K562 (cell line): ENCODE results near the gene LCP2. TPM values are rescaled to one million over a fixed set of nuclear protein-coding genes. Genes with fewer than 3 reads are reported as not detected.

Source experiments
- CREBBP ChIP-seq: IDR thresholded peaks from one replicate; pipeline ENCODE4 v1.6.1; 2012; ENCODE audit warnings: low read depth, mild to moderate bottlenecking, control low read depth, inconsistent platforms, low read length
- ELF2 ChIP-seq: fragments of 250-450 bp; sonication (Bioruptor Pico); IDR thresholded peaks from 2 replicates; pipeline ENCODE4 v1.5.0; 2021; ENCODE audit warnings: mild to moderate bottlenecking
- ERF ChIP-seq: fragments of 450-650 bp; formaldehyde crosslinking; IDR thresholded peaks from 2 replicates; pipeline ENCODE4 v1.4.0; 2020; ENCODE audit warnings: mild to moderate bottlenecking, mixed read lengths
- FOXK2 ChIP-seq, 2 experiments: fragments of 450-650 bp; IDR thresholded peaks in 1 of 2; conservative IDR thresholded peaks in 1 of 2; 2 replicates each; pipeline ENCODE4 v1.6.1; 2016; ENCODE audit warnings: low read depth in 2 of 2, mild to moderate bottlenecking in 1 of 2
- HLTF ChIP-seq: fragments of 450-650 bp; IDR thresholded peaks from 2 replicates; pipeline ENCODE4 v1.6.1; 2016
- HNRNPK ChIP-seq: fragments of 200-400 bp; formaldehyde crosslinking; IDR thresholded peaks from one replicate; pipeline ENCODE4 v1.6.1; 2018; ENCODE audit warnings: mild to moderate bottlenecking, low read depth, low read length; ENCODE audit not compliant: poor library complexity, severe bottlenecking
- L3MBTL2 ChIP-seq: fragments of 450-650 bp; IDR thresholded peaks from 2 replicates; pipeline ENCODE4 v1.6.1; 2016; ENCODE audit warnings: mild to moderate bottlenecking, moderate library complexity
- LARP7 ChIP-seq: fragments of 450-650 bp; IDR thresholded peaks from 2 replicates; pipeline ENCODE4 v1.6.1; 2016
- NR2C1 ChIP-seq, 2 experiments: fragments of 450-650 bp; IDR thresholded peaks; 2 replicates each; pipeline ENCODE4 v1.6.1; 2017; ENCODE audit warnings: mild to moderate bottlenecking in 2 of 2, antibody characterized with exemption in 1 of 2, inconsistent platforms in 1 of 2, missing compliant biosample characterization in 1 of 2, missing genetic modification characterization in 1 of 2
- NR2F6 ChIP-seq: fragments of 450-650 bp; formaldehyde crosslinking; IDR thresholded peaks from 2 replicates; pipeline ENCODE4 v1.4.0; 2020; ENCODE audit warnings: mild to moderate bottlenecking
- PREB ChIP-seq: sonication (generic); formaldehyde crosslinking; IDR thresholded peaks from 2 replicates; pipeline ENCODE4 v1.8.1; 2023; ENCODE audit warnings: mild to moderate bottlenecking, missing genetic modification reagents
- RBM25 ChIP-seq: fragments of 200-400 bp; formaldehyde crosslinking; IDR thresholded peaks from 2 replicates; pipeline ENCODE4 v1.6.1; 2018; ENCODE audit warnings: low read length, low read depth, moderate library complexity; ENCODE audit not compliant: severe bottlenecking
- SMARCE1 ChIP-seq: fragments of 450-650 bp; IDR thresholded peaks from 2 replicates; pipeline ENCODE4 v1.7.1; 2016; ENCODE audit warnings: mild to moderate bottlenecking
- YBX1 ChIP-seq: fragments of 450-650 bp; IDR thresholded peaks from 2 replicates; pipeline ENCODE4 v1.7.1; 2016; ENCODE audit warnings: mild to moderate bottlenecking
- ZNF12 ChIP-seq: sonication (generic); formaldehyde crosslinking; IDR thresholded peaks from 2 replicates; pipeline ENCODE4 v1.4.0; 2020; ENCODE audit warnings: mild to moderate bottlenecking, missing genetic modification reagents
- ZNF589 ChIP-seq: fragments of 200-800 bp; sonication (Bioruptor generic); IDR thresholded peaks from 2 replicates; pipeline ENCODE4 v1.6.1; 2016; ENCODE audit warnings: low read depth, missing genetic modification characterization, missing compliant biosample characterization
- polyA plus RNA-seq, 8 experiments: library from polyadenylated mRNA; depleted of rRNA in 4 of 8; stranded (reverse) in 5 of 8; unstranded in 3 of 8; fragments of >200 nt; fragmentation: Nextera tagmentation in 2 of 8; fragmentation: Illumina TruSeq in 1 of 8; extraction: Ambion mirVana in 2 of 8; extraction: Trizol in 1 of 8; gene quantifications; 2 replicates each; pipeline versions ENCODE4 v1.2.1 to v1.2.3, GENCODE V29; 2011 to 2014; ENCODE audit warnings: inconsistent platforms in 1 of 8, missing spikeins in 1 of 8
- total RNA-seq, 7 experiments: library from RNA; depleted of rRNA in 6 of 7; stranded (reverse); fragments of >200 nt in 6 of 7; fragmentation: Illumina TruSeq in 2 of 7; extraction: Trizol in 2 of 7; gene quantifications; 2 replicates each; pipeline versions ENCODE4 v1.2.1 to v1.2.3, GENCODE V29; 2011 to 2021; ENCODE audit warnings: low replicate concordance in 1 of 7
- TF ChIP-seq, protein P1 (sequence below): sonication (generic); formaldehyde crosslinking; IDR thresholded peaks from 2 replicates; pipeline ENCODE4 v1.8.0; 2023; ENCODE audit warnings: mild to moderate bottlenecking, missing genetic modification reagents
- TF ChIP-seq, protein P2 (sequence below), 2 experiments: fragments of 450-650 bp; IDR thresholded peaks; 2 replicates each; pipeline ENCODE4 v1.6.1; 2016; ENCODE audit warnings: mild to moderate bottlenecking in 2 of 2, borderline replicate concordance in 1 of 2, low read depth in 1 of 2, moderate library complexity in 1 of 2

LCP2 gene
- total and polyA plus RNA-seq, 9 of the 15 experiments (the other 6 are each of a cell fraction or from before 2014, with no cell fraction given), result 4.0 to 31.3 (median 14.6) TPM

DNA sequence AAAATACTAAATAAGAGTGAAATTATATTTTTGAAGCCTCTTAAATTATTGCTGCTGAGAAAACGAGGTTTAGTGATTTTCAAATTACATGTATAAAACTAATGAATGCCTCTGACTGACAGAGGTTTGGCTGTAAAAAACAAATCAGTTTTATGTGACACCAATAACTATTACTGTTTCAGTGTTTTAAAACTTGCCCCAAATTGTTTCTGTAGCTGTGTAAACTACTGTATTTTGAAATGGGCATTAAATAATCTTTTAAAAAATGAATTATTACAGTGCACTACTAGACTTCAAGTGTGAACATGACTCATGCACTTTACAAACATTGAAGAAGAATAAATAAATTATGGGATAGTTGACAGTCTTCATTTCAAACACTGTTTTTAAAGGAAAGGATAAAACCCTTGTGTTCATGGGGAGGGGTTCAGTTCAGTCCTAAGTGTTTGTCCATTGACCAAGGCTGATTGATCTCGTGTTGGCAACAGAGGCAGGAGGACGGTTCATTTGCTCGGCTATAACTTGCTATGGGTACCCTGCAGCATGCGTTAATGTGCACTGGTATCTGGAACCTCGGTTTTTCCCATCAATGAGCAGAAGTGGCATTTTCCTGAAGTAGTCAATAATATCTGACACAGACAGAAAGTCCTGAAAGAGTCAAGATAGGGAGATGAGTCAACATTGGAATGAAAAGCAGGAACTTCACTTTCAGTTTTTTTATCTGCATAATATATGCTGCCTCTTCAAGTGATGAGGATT lies 49.2 kb downstream of the LCP2 start (continued):
- no peak for TF ChIP-seq ZNF12 (CRISPR knock-in tag)
- peak; percentile 90 for TF ChIP-seq SMARCE1
- TF ChIP-seq, protein P1, sequence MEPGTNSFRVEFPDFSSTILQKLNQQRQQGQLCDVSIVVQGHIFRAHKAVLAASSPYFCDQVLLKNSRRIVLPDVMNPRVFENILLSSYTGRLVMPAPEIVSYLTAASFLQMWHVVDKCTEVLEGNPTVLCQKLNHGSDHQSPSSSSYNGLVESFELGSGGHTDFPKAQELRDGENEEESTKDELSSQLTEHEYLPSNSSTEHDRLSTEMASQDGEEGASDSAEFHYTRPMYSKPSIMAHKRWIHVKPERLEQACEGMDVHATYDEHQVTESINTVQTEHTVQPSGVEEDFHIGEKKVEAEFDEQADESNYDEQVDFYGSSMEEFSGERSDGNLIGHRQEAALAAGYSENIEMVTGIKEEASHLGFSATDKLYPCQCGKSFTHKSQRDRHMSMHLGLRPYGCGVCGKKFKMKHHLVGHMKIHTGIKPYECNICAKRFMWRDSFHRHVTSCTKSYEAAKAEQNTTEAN (CRISPR knock-in tag), result no peak
- no peak for TF ChIP-seq PREB (CRISPR knock-in tag)
- no peak for TF ChIP-seq YBX1
- no peak for TF ChIP-seq ELF2 (CRISPR knock-in tag)
- no peak for TF ChIP-seq RBM25
- peak; percentile 42; the same call in 1 of the 2 replicates for TF ChIP-seq L3MBTL2
- TF ChIP-seq ZNF589 (CRISPR knock-in tag), result no peak
- TF ChIP-seq, protein P2, sequence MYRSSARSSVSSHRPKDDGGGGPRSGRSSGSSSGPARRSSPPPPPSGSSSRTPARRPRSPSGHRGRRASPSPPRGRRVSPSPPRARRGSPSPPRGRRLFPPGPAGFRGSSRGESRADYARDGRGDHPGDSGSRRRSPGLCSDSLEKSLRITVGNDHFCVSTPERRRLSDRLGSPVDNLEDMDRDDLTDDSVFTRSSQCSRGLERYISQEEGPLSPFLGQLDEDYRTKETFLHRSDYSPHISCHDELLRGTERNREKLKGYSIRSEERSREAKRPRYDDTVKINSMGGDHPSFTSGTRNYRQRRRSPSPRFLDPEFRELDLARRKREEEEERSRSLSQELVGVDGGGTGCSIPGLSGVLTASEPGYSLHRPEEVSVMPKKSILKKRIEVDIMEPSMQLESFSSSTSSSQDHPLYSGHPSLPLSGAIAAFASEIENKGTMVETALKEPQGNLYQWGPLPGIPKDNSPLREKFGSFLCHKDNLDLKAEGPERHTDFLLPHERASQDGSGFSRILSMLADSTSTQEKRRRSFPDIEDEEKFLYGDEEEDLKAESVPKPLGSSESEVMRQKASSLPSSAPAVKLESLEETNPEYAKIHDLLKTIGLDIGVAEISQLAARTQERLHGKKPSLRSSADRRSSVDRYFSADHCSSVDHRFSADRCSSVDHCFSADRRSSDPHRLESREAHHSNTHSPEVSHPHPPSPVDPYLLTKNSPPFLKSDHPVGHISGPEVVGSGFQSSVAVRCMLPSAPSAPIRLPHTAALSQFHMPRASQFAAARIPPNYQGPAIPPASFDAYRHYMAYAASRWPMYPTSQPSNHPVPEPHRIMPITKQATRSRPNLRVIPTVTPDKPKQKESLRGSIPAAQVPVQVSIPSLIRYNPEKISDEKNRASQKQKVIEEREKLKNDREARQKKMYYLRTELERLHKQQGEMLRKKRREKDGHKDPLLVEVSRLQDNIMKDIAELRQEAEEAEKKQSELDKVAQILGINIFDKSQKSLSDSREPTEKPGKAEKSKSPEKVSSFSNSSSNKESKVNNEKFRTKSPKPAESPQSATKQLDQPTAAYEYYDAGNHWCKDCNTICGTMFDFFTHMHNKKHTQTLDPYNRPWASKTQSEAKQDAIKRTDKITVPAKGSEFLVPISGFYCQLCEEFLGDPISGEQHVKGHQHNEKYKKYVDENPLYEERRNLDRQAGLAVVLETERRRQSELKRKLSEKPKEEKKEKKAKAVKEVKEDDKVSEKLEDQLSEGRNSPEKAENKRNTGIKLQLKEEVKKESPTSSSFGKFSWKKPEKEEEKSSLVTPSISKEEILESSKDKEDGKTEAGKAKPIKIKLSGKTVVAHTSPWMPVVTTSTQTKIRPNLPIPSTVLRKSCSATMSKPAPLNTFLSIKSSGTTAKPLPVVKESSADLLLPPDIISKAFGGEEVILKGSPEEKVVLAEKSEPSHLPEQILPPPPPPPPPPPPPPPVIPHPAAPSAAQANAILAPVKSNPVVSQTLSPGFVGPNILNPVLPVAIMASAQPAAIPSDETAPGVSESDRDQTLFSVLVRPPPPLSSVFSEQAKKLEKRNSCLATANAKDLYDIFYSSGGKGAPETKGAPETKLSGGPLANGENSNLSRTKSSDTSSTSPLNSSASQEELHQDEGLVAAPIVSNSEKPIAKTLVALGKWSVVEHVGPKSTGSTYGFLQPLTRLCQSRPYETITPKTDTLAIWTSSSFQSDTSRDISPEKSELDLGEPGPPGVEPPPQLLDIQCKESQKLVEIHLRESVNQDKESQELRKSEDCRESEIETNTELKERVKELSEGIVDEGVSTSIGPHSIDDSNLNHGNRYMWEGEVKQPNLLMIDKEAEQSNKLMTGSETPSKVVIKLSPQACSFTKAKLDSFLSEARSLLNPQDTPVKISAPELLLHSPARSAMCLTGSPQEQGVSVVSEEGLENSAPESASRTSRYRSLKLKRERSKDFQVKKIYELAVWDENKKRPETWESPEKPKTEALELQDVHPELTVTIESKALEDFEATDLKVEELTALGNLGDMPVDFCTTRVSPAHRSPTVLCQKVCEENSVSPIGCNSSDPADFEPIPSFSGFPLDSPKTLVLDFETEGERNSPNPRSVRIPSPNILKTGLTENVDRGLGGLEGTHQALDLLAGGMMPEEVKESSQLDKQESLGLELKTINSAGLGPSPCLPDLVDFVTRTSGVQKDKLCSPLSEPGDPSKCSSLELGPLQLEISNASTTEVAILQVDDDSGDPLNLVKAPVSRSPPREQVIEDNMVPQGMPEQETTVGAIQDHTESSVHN (IDR thresholded peaks at IDR 0.05; ENCODE audit: borderline replicate concordance in 1 of 2, low read depth in 1 of 2), result no peak
- no peak for TF ChIP-seq CREBBP
- no peak for TF ChIP-seq ERF
- 0 out of 4 replicates have a peak, but pooled peaks of 1 of the 2 experiments have one; percentile 16 for TF ChIP-seq FOXK2 (conservative IDR thresholded peaks at IDR 0.05 in 1 of 2, IDR thresholded peaks at IDR 0.05 in 1 of 2; ENCODE audit: low read depth in 2 of 2)
- TF ChIP-seq NR2C1 (IDR thresholded peaks at IDR 0.05), result no peak
- TF ChIP-seq NR2C1 (tag; IDR thresholded peaks at IDR 0.05), result no peak
- no peak for TF ChIP-seq HNRNPK
- TF ChIP-seq NR2F6 (CRISPR knock-in tag), result no peak
- TF ChIP-seq HLTF, result no peak
- no peak for TF ChIP-seq LARP7
